Diencephalon (tissue), 1 donor: ENCODE data around the gene ZDBF2. TPM values are rescaled to one million over a fixed set of nuclear protein-coding genes. Genes with fewer than 3 reads are reported as not detected.

Source experiments
- small RNA-seq: library from RNA; depleted of rRNA; stranded (forward); fragments of <200 nt; gene quantifications from one replicate; pipeline ENCODE3, GENCODE V24; 2014
- total RNA-seq: library from RNA; depleted of rRNA; stranded (reverse); fragments of >200 nt; gene quantifications from one replicate; pipeline ENCODE4 v1.2.3, GENCODE V29; 2014

The ZDBF2 gene
- total RNA-seq, result 44.5 TPM

GRCh38 chr2:206274434-206275311, at the start of gene ZDBF2:
Gene ZDBF2, plus strand, starts transcription at chr2:206274663. Its CDS starts 7,187 bp downstream, at chr2:206281850.

Small RNAs within 50 kb of the gene (small RNA-seq; reads per million reads assigned to genes)
- gene HMGN1P6 (not detected), gene RN7SKP260 (not detected)

Other genes with a start within 250 kb of the ZDBF2 start
- gene INO80D, start 188.5 kb upstream of the ZDBF2 start, total RNA-seq, result 20.8 TPM
- 104 TPM for gene NDUFS1, start 115.2 kb upstream of the ZDBF2 start, total RNA-seq
- 413 TPM for gene EEF1B2, start 114.8 kb upstream of the ZDBF2 start, total RNA-seq
- 44.1 TPM for gene ADAM23, start 168.9 kb downstream of the ZDBF2 start, total RNA-seq